GM12878 (cell line): ENCODE measurements around the gene ADGRE2. TPM values are rescaled to one million over a fixed set of nuclear protein-coding genes. Genes with fewer than 3 reads are reported as not detected.
"Not testable (repeated sequence)": the region's sequence is repeated elsewhere in the genome, so short reads cannot be mapped to it uniquely, and the experiment has no call there.

Experiments
- ATAC-seq: fragments of 200-7000 bp; cut with Tn5 transposase; 3 replicates; pipeline ENCODE4 v1.9.1; 2020; ENCODE audit warnings: mild to moderate bottlenecking, moderate library complexity
- BruUV-seq: library from RNA; stranded (reverse); fragments of 400-500 nt; replicated peaks from 2 replicates; lab custom pipeline; 2021; lab: Mats Ljungman, UMichigan
- CTCF ChIA-PET: fragments of 300-600 bp; sonication (Branson Sonifier 250); formaldehyde crosslinking; extraction: SDS; loops from one replicate; lab custom pipeline; 2021; ENCODE audit warnings: inconsistent platforms; lab: Yijun Ruan, JAX
- POLR2A ChIA-PET: fragments of 350-600 bp; formaldehyde crosslinking; extraction: SDS; loops from one replicate; lab custom pipeline; 2021; ENCODE audit warnings: inconsistent platforms; lab: Charles Lee
- RAD21 ChIA-PET: fragments of 300-600 bp; sonication (Branson Sonifier 250); formaldehyde crosslinking; loops from one replicate; lab custom pipeline; 2023; ENCODE audit warnings: antibody characterized with exemption; ENCODE audit not compliant: unreplicated experiment; lab: Charles Lee
- SMC1A ChIA-PET: fragments of 300-600 bp; sonication (Branson Sonifier 250); formaldehyde crosslinking; loops from one replicate; lab custom pipeline; 2023; ENCODE audit not compliant: unreplicated experiment, uncharacterized antibody; lab: Charles Lee
- DNase-seq: peaks from one replicate; pipeline ENCODE4 v3.0.0-alpha.2; 2011; ENCODE audit warnings: low read depth, low spot score
- FAIRE-seq: peaks from 3 replicates; lab custom pipeline; 2011; peaks lifted over from hg19 to GRCh38; lab: Jason Lieb, UNC
- H2AFZ ChIP-seq: 2 replicates; pipeline ENCODE4 v1.6.0; 2011; ENCODE audit warnings: low read depth, low read length, control low read depth; ENCODE audit not compliant: control insufficient read depth
- H3K27ac ChIP-seq: 2 replicates; pipeline ENCODE4 v1.5.1; 2011; ENCODE audit warnings: control low read depth; ENCODE audit not compliant: control insufficient read depth, insufficient read depth
- H3K27me3 ChIP-seq, 2 experiments: replicated peaks in 1 of 2; 2 replicates each; pipeline versions ENCODE4 v1.6.0 to v1.6.1; 2011; ENCODE audit warnings: low read length in 1 of 2; ENCODE audit not compliant: control insufficient read depth in 2 of 2, insufficient read depth in 2 of 2
- H3K36me3 ChIP-seq, 2 experiments: 2 replicates each; pipeline ENCODE4 v1.5.1; 2011; ENCODE audit warnings: low read length in 1 of 2; ENCODE audit not compliant: control insufficient read depth in 2 of 2, insufficient read depth in 2 of 2
- H3K4me1 ChIP-seq: 2 replicates; pipeline ENCODE4 v1.6.1; 2011; ENCODE audit warnings: mild to moderate bottlenecking, low read length, moderate library complexity, mixed read lengths; ENCODE audit not compliant: control insufficient read depth, insufficient read depth
- H3K4me2 ChIP-seq: 2 replicates; pipeline ENCODE4 v1.6.0; 2011; ENCODE audit warnings: control low read depth; ENCODE audit not compliant: control insufficient read depth, insufficient read depth
- H3K4me3 ChIP-seq: fragments of 200-600 bp; sonication (generic); 2 replicates; pipeline ENCODE4 v1.5.1; 2016
- H3K79me2 ChIP-seq: 2 replicates; pipeline ENCODE4 v1.6.0; 2011; ENCODE audit warnings: low read length; ENCODE audit not compliant: control insufficient read depth, insufficient read depth
- H3K9ac ChIP-seq: 2 replicates; pipeline ENCODE4 v1.8.0; 2011; ENCODE audit warnings: low read length, control low read depth, mixed read lengths; ENCODE audit not compliant: control insufficient read depth, insufficient read depth
- H3K9me3 ChIP-seq: replicated peaks from 3 replicates; pipeline ENCODE4 v1.5.1; 2011; ENCODE audit warnings: mild to moderate bottlenecking, low read length; ENCODE audit not compliant: control insufficient read depth, insufficient read depth
- H4K20me1 ChIP-seq: 2 replicates; pipeline ENCODE4 v1.6.0; 2011; ENCODE audit not compliant: control insufficient read depth, insufficient read depth
- ATF2 ChIP-seq: IDR thresholded peaks from 2 replicates; pipeline ENCODE4 v1.6.1; 2012; ENCODE audit warnings: low read length, inconsistent platforms
- CBFB ChIP-seq: IDR thresholded peaks from 2 replicates; pipeline ENCODE4 v1.6.1; 2016; ENCODE audit warnings: antibody characterized with exemption, low read depth
- CEBPB ChIP-seq, 2 experiments: fragments of 150-350 bp in 1 of 2; IDR thresholded peaks; 2 replicates each; pipeline ENCODE4 v1.6.1; 2012 to 2014; ENCODE audit warnings: low read depth in 2 of 2, low read length in 2 of 2, borderline replicate concordance in 1 of 2, inconsistent platforms in 1 of 2
- CHD1 ChIP-seq: IDR thresholded peaks from 2 replicates; pipeline ENCODE4 v1.6.1; 2012; ENCODE audit warnings: low read depth, low read length, improper control_type of control experiment
- ETV6 ChIP-seq, 2 experiments: fragments of 450-650 bp in 1 of 2; IDR thresholded peaks in 1 of 2; conservative IDR thresholded peaks in 1 of 2; 2 replicates each; pipeline ENCODE4 v1.6.1; 2014; ENCODE audit warnings: antibody characterized with exemption in 1 of 2, borderline replicate concordance in 1 of 2, low read depth in 1 of 2, mild to moderate bottlenecking in 1 of 2, moderate library complexity in 1 of 2
- HDAC6 ChIP-seq: fragments of 200-600 bp; sonication (generic); IDR thresholded peaks from one replicate; pipeline ENCODE4 v1.8.0; 2017; ENCODE audit warnings: antibody characterized with exemption; ENCODE audit not compliant: unreplicated experiment
- JUNB ChIP-seq: IDR thresholded peaks from 2 replicates; pipeline ENCODE4 v1.6.1; 2016; ENCODE audit warnings: antibody characterized with exemption, mild to moderate bottlenecking
- JUND ChIP-seq: IDR thresholded peaks from 2 replicates; pipeline ENCODE4 v1.6.1; 2012; ENCODE audit warnings: low read depth, mild to moderate bottlenecking, low read length, improper control_type of control experiment, moderate library complexity
- MYB ChIP-seq: fragments of 150-350 bp; IDR thresholded peaks from 2 replicates; pipeline ENCODE4 v1.6.1; 2014; ENCODE audit warnings: mild to moderate bottlenecking, low read depth, low read length, borderline replicate concordance
- NFXL1 ChIP-seq: fragments of 450-650 bp; IDR thresholded peaks from 2 replicates; pipeline ENCODE4 v1.6.1; 2017; ENCODE audit warnings: antibody characterized with exemption, mild to moderate bottlenecking, borderline replicate concordance
- PAX5 ChIP-seq: IDR thresholded peaks from 2 replicates; pipeline ENCODE4 v1.6.1; 2011; ENCODE audit warnings: low read depth, low read length, borderline replicate concordance
- SMC3 ChIP-seq: IDR thresholded peaks from 2 replicates; pipeline ENCODE4 v1.6.1; 2011; ENCODE audit warnings: low read length, improper control_type of control experiment, borderline replicate concordance
- WGBS: methylation state at CpG from one replicate; pipeline ENCODE4 v1.1.6; 2016; ENCODE audit warnings: low lambda C conversion rate; ENCODE audit not compliant: insufficient replicate concordance, insufficient coverage; ENCODE audit errors: missing lambda C conversion rate; 5-methylcytosine and 5-hydroxymethylcytosine counted together
- in situ Hi-C: fragments of 300-500 bp; cut with MboI; formaldehyde crosslinking; loops from 9 replicates; pipeline ENCODE4 v1.14.3; 2018; ENCODE audit warnings: mixed read lengths
- intact Hi-C: fragments of 100-400 bp; cut with micrococcal nuclease; formaldehyde crosslinking; loops from one replicate; pipeline ENCODE4 v1.14.2; 2022; ENCODE audit not compliant: unreplicated experiment
- polyA plus RNA-seq, 11 experiments: library from polyadenylated mRNA; depleted of rRNA in 4 of 11; unstranded in 6 of 11; stranded (reverse) in 5 of 11; fragments of >200 nt; fragmentation: Nextera tagmentation in 4 of 11; fragmentation: Illumina TruSeq in 1 of 11; extraction: Ambion mirVana in 4 of 11; extraction: Trizol in 1 of 11; gene quantifications; 1 replicate in 1 of 11; 2 replicates in 10 of 11; pipeline versions ENCODE4 v1.2.1 to v1.2.3, GENCODE V29; 2011 to 2016; ENCODE audit warnings: inconsistent platforms in 2 of 11, missing spikeins in 2 of 11, low read depth in 1 of 11
- total RNA-seq, 4 experiments: library from RNA; depleted of rRNA in 3 of 4; stranded (reverse); fragments of >200 nt in 3 of 4; fragmentation: Illumina TruSeq in 1 of 4; extraction: Trizol in 1 of 4; gene quantifications; 2 replicates each; pipeline versions ENCODE4 v1.2.1 to v1.2.3, GENCODE V29; 2013 to 2021

The ADGRE2 gene
- total and polyA plus RNA-seq, 10 of the 15 experiments (the other 5 are each of a cell fraction or from before 2014, with no cell fraction given), result 0.15 to 12.7 (median 4.6) TPM

GRCh38 chr19:14775869-14776586 is 2.3 kb downstream of the ADGRE2 start (continued):
- TF ChIP-seq HDAC6, result no peak

- 37% methylated on average over 8 of the region's 8 CpGs for WGBS
- BruUV-seq, RAD21 ChIA-PET, H3K79me2 ChIP-seq, H3K4me1 ChIP-seq, H4K20me1 ChIP-seq, SMC1A ChIA-PET, CTCF ChIA-PET, ATAC-seq, H3K27ac ChIP-seq, H3K9me3 ChIP-seq, H3K36me3 ChIP-seq, H3K9ac ChIP-seq, FAIRE-seq, intact Hi-C loops, in situ Hi-C loops, DNase-seq, H2AFZ ChIP-seq, H3K27me3 ChIP-seq, POLR2A ChIA-PET: not testable (repeated sequence)
- peak overlapping the region; percentile 63; the same call in 1 of the 2 replicates for H3K4me3 ChIP-seq
- H3K4me2 ChIP-seq, result peak overlapping the region; percentile 72; the same call in 1 of the 2 replicates
Observed at GRCh38 chr19:14775326-14775725, 3.0 kb downstream of the ADGRE2 start.

- Histone ChIP-seq H3K9me3 (no peaks in the 10 kb centered on the region), H3K4me2 (no peak overlapping the region), H3K27me3 (no peaks in the 10 kb centered on the region), H2AFZ (no peak overlapping the region), H4K20me1 (no peaks in the 10 kb centered on the region), H3K4me3 (no peak overlapping the region), H3K9ac (no peak overlapping the region), H3K36me3 (no peaks in the 10 kb centered on the region), H3K4me1 (peaks cover 4% of the 10 kb centered on the region), H3K79me2 (no peaks in the 10 kb centered on the region), H3K27ac (no peak overlapping the region)
- no TSS peak for BruUV-seq
- WGBS, result 54% methylated on average over 10 of the region's 10 CpGs
- intact Hi-C loops (no loop called here), in situ Hi-C loops (no loop called here)
- RAD21 ChIA-PET, result no interaction called here
- CTCF ChIA-PET, result no interaction called here
- TF ChIP-seq SMC3 (no peak), CEBPB (IDR thresholded peaks at IDR 0.05; ENCODE audit: borderline replicate concordance in 1 of 2, low read depth in 2 of 2, low read length in 2 of 2) (no peak), NFXL1 (no peak), ETV6 (conservative IDR thresholded peaks at IDR 0.05 in 1 of 2, IDR thresholded peaks at IDR 0.05 in 1 of 2; ENCODE audit: borderline replicate concordance in 1 of 2, low read depth in 1 of 2) (no peak), PAX5 (no peak), CHD1 (no peak), JUND (no peak), JUNB (no peak), CBFB (no peak), ATF2 (no peak), MYB (no peak)
- no peak for ATAC-seq
- POLR2A ChIA-PET, result no interaction called here
- SMC1A ChIA-PET, result no interaction called here
- DNase-seq, result no peak
- no peak for FAIRE-seq
Observed at GRCh38 chr19:14774373-14774772, 4.0 kb downstream of the ADGRE2 start.
